ENCODE results near the gene CACNG5. TPM values are rescaled to one million over a fixed set of nuclear protein-coding genes. Genes with fewer than 3 reads are reported as not detected.

CACNG5 gene
- total RNA-seq, 3 donors from 2014 or later, result not detected

DNA sequence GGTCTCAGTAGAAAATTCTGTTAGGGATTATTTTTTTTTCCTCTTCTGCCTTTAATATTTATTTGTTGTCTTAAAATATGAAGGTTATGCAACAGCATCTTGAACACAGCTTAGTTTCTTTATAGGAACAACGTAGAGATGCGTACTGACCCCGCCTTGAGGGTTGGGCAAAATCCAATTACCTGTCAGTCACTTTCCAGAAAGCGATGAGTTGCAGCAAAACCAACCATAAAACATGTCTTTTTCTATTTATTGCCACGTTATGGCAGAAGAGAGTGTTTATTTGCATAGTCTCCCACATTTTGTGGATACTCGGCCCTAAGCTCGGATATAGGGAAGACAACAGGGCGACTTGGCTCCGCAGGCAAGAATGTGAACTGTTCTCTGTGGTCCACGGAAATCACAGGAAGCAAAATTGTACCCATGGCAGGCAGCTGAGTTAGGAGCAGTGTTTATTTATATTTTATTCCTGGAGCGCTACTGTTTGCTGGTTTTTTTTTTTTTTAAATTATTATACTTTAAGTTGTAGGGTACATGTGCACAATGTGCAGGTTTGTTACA is 44.3 kb upstream of the CACNG5 start:
- no peaks in the 10 kb centered on the region for H3K36me3 ChIP-seq
- TF ChIP-seq POLR2A (IDR thresholded peaks at IDR 0.05) (no peak), POLR2AphosphoS5 (IDR thresholded peaks at IDR 0.05) (no peak), CTCF (IDR thresholded peaks at IDR 0.05) (no peak)
- no peaks in the 10 kb centered on the region for H3K27me3 ChIP-seq
- H3K9me3 ChIP-seq, result no peaks in the 10 kb centered on the region
- intact Hi-C loops (cut with DNase I; ENCODE audit: low total_unique reads), result no loop called here
- DNase-seq (ENCODE audit: low spot score in 2 of 2), result no peak
- H3K4me1 ChIP-seq, result no peaks in the 10 kb centered on the region
- no peak overlapping the region for H3K4me3 ChIP-seq
- H3K27ac ChIP-seq, result no peak overlapping the region

DNA sequence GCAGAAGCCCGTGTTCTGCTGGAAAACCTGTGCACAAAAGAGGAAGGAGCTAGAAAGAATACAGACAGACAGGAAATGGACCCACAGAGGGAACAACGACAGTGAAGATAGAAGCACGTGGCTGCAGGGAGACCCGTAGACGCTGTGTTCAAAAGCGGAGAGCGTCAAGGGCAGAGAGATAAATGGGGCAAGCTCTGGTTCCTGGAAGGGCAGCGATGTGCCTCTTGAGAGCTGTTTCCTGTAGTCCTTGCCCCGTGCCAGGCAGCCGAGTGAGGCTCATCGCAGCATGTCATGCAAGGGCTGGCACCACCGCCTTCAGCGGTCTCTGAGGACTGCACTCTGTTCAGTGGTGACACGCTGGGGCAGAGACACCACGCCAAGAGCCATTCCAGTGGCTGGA is 43.6 kb upstream of the CACNG5 start:
- DNase-seq (ENCODE audit: low spot score in 2 of 2), result no peak
- no peak overlapping the region for H3K27ac ChIP-seq
- intact Hi-C loops (cut with DNase I; ENCODE audit: low total_unique reads), result no loop called here

DNA sequence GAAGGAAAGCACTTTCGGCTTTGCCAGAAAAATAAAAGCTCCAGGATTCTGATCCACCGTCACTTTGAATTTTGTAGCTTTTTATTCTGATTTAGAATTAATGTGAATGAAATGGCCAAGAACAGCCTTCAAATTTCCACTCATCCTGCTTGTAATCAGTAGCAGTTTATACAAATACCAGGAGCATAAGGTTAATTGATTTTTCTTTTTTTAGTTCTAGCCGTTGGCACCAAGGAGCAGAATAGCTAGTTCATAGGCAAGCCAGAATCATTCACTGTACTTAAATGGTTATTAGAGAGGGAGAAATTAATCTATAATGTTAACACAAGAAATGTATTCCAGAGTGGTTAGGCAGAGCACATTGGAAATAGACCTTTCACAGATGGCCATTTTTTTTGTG is 41.1 kb upstream of the CACNG5 start:
- no peak for DNase-seq (ENCODE audit: low spot score in 2 of 2)
- intact Hi-C loops (cut with DNase I; ENCODE audit: low total_unique reads), result no loop called here
- no peaks in the 10 kb centered on the region for H3K9me3 ChIP-seq
- H3K36me3 ChIP-seq, result no peaks in the 10 kb centered on the region
- no peak overlapping the region for H3K4me3 ChIP-seq
- no peaks in the 10 kb centered on the region for H3K4me1 ChIP-seq
- no peaks in the 10 kb centered on the region for H3K27me3 ChIP-seq
- no peak overlapping the region for H3K27ac ChIP-seq
- no peak for TF ChIP-seq CTCF (IDR thresholded peaks at IDR 0.05)
- TF ChIP-seq POLR2A (IDR thresholded peaks at IDR 0.05), result no peak
- TF ChIP-seq POLR2AphosphoS5 (IDR thresholded peaks at IDR 0.05), result no peak

More for the DNA sequence above, 43.6 kb upstream of the CACNG5 start:
- H3K36me3 ChIP-seq, result no peaks in the 10 kb centered on the region
- TF ChIP-seq POLR2A (IDR thresholded peaks at IDR 0.05) (no peak), CTCF (IDR thresholded peaks at IDR 0.05) (no peak), POLR2AphosphoS5 (IDR thresholded peaks at IDR 0.05) (no peak)
- H3K9me3 ChIP-seq, result no peaks in the 10 kb centered on the region
- no peaks in the 10 kb centered on the region for H3K27me3 ChIP-seq
- no peak overlapping the region for H3K4me3 ChIP-seq
- H3K4me1 ChIP-seq, result no peaks in the 10 kb centered on the region

DNA sequence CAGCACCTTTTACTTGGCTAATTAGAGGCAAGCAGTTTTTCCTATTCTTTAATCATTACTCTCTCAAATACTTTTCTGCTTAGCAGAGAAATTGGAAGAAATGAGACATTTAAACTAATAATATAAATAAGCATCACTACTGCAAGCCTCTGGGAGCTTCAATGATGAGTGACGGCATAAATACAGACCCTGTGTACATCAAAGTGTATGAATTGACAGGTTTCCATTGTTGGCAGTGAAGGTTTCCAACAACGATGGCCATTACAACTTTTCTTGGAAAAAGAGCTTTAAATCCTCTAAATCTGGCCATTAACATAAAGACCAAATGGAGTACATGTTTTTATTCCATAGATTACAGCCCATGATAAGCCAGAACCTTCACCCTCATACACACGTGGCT is 39.4 kb upstream of the CACNG5 start:
- Histone ChIP-seq H3K4me1 (no peaks in the 10 kb centered on the region), H3K36me3 (no peaks in the 10 kb centered on the region), H3K27ac (no peak overlapping the region), H3K4me3 (no peak overlapping the region), H3K27me3 (no peaks in the 10 kb centered on the region), H3K9me3 (no peaks in the 10 kb centered on the region)
- DNase-seq (ENCODE audit: low spot score in 2 of 2), result no peak
- intact Hi-C loops (cut with DNase I; ENCODE audit: low total_unique reads), result no loop called here
- TF ChIP-seq CTCF (IDR thresholded peaks at IDR 0.05), result no peak
- no peak for TF ChIP-seq POLR2A (IDR thresholded peaks at IDR 0.05)
- TF ChIP-seq POLR2AphosphoS5 (IDR thresholded peaks at IDR 0.05), result no peak

DNA sequence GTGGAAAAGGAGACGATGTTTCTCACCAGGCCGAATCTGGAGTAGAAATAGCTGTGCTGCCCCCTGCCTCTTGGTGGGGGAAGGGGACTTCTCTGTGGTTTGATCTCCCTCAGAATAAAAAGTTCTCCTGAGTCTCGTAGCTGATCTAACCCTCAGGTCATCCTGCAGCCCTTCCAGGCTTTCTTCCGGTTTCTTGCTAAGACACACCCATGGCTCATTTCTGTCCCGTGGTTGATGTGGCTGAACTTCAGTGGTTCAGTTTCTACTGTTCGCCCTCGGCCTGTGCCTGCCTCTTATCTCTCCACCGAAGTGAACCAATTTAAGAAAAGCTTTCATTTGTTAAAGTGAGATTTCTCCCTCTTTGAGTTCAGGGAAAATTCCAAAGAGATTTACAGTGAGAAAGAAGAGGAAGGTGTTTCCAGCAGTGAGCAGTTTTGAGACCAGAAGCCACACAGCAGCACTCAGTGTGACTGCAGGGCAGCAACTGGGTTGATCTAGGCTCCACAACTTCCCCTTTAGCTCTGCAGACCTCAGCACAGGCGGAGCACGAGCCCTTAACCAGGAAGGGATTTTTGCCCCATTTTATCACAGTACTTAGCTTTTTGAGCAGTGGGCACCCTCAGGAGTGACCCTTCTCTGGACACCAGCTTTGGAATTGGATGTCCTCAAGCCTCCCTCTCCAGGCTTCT is 34.9 kb upstream of the CACNG5 start:
- no peaks in the 10 kb centered on the region for H3K9me3 ChIP-seq
- H3K27me3 ChIP-seq, result no peaks in the 10 kb centered on the region
- no peaks in the 10 kb centered on the region for H3K4me1 ChIP-seq
- intact Hi-C loops (cut with DNase I; ENCODE audit: low total_unique reads), result loop anchor here (10.0 kb wide), 1 partner anchor 575 kb away; the partner anchor contains the start of gene APOH
- no peak overlapping the region for H3K4me3 ChIP-seq
- DNase-seq (ENCODE audit: low spot score in 2 of 2), result no peak
- no peak overlapping the region for H3K27ac ChIP-seq
- H3K36me3 ChIP-seq, result no peaks in the 10 kb centered on the region
- TF ChIP-seq POLR2A (IDR thresholded peaks at IDR 0.05) (no peak), CTCF (IDR thresholded peaks at IDR 0.05) (no peak), POLR2AphosphoS5 (IDR thresholded peaks at IDR 0.05) (no peak)
